Esophagus squamous epithelium (tissue), 4 donors: Measurements from ENCODE around the gene CATSPERB.

Source experiments
- POLR2A ChIP-seq, 4 donors: fragments of 450-650 bp; IDR thresholded peaks; one replicate each; pipeline ENCODE4 v1.6.1; 2017; ENCODE audit warnings: antibody characterized with exemption in 4 of 4, mild to moderate bottlenecking in 4 of 4, moderate library complexity in 3 of 4
- TF ChIP-seq, protein P1 (sequence below), 6 experiments: fragments of 450-650 bp in 4 of 6; fragments of 200-600 bp in 2 of 6; sonication (generic) in 2 of 6; IDR thresholded peaks; one replicate each; pipeline ENCODE4 v1.5.1; 2016 to 2019; ENCODE audit warnings: antibody characterized with exemption in 6 of 6, mild to moderate bottlenecking in 4 of 6, moderate library complexity in 4 of 6

DNA sequence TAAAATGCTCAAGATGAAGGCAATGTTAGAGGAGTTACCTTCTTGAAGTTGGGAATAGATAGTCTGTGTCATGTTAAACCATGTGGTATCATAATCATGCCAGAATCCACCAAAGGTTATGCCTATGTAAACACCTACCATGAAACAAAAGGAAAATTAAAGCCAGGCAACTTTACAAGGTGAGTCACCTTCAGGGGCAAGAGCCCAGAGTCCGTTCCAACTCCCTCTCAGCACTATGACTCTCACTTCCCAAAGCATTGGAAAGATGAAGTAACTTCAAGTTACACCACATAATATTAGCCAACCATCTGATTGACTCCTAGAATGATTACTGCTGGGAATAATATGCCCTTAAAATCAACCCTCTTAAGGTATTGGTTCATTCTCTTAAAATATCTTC is 38.5 kb downstream of the CATSPERB start:
- TF ChIP-seq, protein P1, sequence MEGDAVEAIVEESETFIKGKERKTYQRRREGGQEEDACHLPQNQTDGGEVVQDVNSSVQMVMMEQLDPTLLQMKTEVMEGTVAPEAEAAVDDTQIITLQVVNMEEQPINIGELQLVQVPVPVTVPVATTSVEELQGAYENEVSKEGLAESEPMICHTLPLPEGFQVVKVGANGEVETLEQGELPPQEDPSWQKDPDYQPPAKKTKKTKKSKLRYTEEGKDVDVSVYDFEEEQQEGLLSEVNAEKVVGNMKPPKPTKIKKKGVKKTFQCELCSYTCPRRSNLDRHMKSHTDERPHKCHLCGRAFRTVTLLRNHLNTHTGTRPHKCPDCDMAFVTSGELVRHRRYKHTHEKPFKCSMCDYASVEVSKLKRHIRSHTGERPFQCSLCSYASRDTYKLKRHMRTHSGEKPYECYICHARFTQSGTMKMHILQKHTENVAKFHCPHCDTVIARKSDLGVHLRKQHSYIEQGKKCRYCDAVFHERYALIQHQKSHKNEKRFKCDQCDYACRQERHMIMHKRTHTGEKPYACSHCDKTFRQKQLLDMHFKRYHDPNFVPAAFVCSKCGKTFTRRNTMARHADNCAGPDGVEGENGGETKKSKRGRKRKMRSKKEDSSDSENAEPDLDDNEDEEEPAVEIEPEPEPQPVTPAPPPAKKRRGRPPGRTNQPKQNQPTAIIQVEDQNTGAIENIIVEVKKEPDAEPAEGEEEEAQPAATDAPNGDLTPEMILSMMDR (IDR thresholded peaks at IDR 0.05) = no peak
- no peak for TF ChIP-seq POLR2A (IDR thresholded peaks at IDR 0.05)
